ENCODE data around the gene HSPA12A. TPM values are rescaled to one million over a fixed set of nuclear protein-coding genes. Genes with fewer than 3 reads are reported as not detected.

Gene HSPA12A
- 10.9 to 15.2 TPM (median 14.5 TPM) in 5 replicates for total RNA-seq (2022; extraction: Qiagen RNA extraction; ENCODE audit: low read depth)

GRCh38 chr10:116742367-116743265, at the start of gene HSPA12A:
HSPA12A (minus strand) TSS chr10:116742566; CDS start chr10:116742469, 97 bp downstream.

Other genes with a start within 250 kb of the HSPA12A start
- not detected in 5 replicates for gene PNLIP, start 196.6 kb downstream of the HSPA12A start, total RNA-seq (2022; extraction: Qiagen RNA extraction; ENCODE audit: low read depth)
- gene PNLIPRP1, start 151.6 kb downstream of the HSPA12A start, total RNA-seq (2022; extraction: Qiagen RNA extraction; ENCODE audit: low read depth) = not detected in 5 replicates
- gene PNLIPRP2, start 121.6 kb downstream of the HSPA12A start, total RNA-seq (2022; extraction: Qiagen RNA extraction; ENCODE audit: low read depth) = not detected in 5 replicates
- 0.11 to 0.67 TPM (median 0.34 TPM) in 5 replicates for gene ENO4, start 106.9 kb upstream of the HSPA12A start, total RNA-seq (2022; extraction: Qiagen RNA extraction; ENCODE audit: low read depth)